Bronchial epithelial cell (primary cell): Measurements from ENCODE around the gene BCL11A. TPM values are rescaled to one million over a fixed set of nuclear protein-coding genes. Genes with fewer than 3 reads are reported as not detected.

ENCODE experiments used
- DNase-seq: peaks from one replicate; pipeline ENCODE4 v3.0.0-alpha.2; 2010; ENCODE audit warnings: low read depth
- FAIRE-seq: peaks from 2 replicates; lab custom pipeline; 2011; peaks lifted over from hg19 to GRCh38; lab: Jason Lieb, UNC
- H3K27me3 ChIP-seq: 2 replicates; pipeline ENCODE4 v1.5.1; 2011; ENCODE audit warnings: low read length; ENCODE audit not compliant: control insufficient read depth, insufficient read depth
- H3K36me3 ChIP-seq: 2 replicates; pipeline ENCODE4 v1.5.1; 2011; ENCODE audit warnings: low read length; ENCODE audit not compliant: control insufficient read depth, insufficient read depth
- H3K4me3 ChIP-seq: 2 replicates; pipeline ENCODE4 v1.5.1; 2011; ENCODE audit warnings: mild to moderate bottlenecking, low read depth, low read length, control low read depth
- CTCF ChIP-seq: IDR thresholded peaks from 2 replicates; pipeline ENCODE4 v1.5.1; 2011; ENCODE audit warnings: mild to moderate bottlenecking, moderate library complexity, low read length, control low read depth, inconsistent platforms; ENCODE audit not compliant: insufficient read depth, severe bottlenecking
- total RNA-seq: library from RNA; depleted of rRNA; stranded (reverse); fragments of >200 nt; gene quantifications from 2 replicates; pipeline ENCODE4 v1.2.1, GENCODE V29; 2014

BCL11A gene
- total RNA-seq, 1 donor from 2014 or later, result 1.8 TPM

DNA sequence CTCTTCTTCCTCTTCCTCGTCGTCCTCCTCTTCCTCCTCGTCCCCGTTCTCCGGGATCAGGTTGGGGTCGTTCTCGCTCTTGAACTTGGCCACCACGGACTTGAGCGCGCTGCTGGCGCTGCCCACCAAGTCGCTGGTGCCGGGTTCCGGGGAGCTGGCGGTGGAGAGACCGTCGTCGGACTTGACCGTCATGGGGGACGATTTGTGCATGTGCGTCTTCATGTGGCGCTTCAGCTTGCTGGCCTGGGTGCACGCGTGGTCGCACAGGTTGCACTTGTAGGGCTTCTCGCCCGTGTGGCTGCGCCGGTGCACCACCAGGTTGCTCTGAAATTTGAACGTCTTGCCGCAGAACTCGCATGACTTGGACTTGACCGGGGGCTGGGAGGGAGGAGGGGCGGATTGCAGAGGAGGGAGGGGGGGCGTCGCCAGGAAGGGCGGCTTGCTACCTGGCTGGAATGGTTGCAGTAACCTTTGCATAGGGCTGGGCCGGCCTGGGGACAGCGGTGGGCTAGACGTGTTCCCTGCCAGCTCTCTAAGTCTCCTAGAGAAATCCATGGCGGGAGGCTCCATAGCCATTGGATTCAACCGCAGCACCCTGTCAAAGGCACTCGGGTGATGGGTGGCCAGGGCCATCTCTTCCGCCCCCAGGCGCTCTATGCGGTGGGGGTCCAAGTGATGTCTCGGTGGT is 91.9 kb downstream of the BCL11A start:
- no peak overlapping the region for H3K4me3 ChIP-seq
- DNase-seq, result no peak
- H3K36me3 ChIP-seq, result peaks cover 8% of the 10 kb centered on the region
- no peaks in the 10 kb centered on the region for H3K27me3 ChIP-seq
- no peak for FAIRE-seq
- TF ChIP-seq CTCF, result no peak

- DNase-seq (no peak), FAIRE-seq (no peak)
- TF ChIP-seq CTCF, result no peak
- no peak overlapping the region for H3K4me3 ChIP-seq
- H3K27me3 ChIP-seq, result no peaks in the 10 kb centered on the region
- peaks cover 8% of the 10 kb centered on the region for H3K36me3 ChIP-seq
Measured at GRCh38 chr2:60460577-60461420, 92.7 kb downstream of the BCL11A start.

- no peak for FAIRE-seq
- Histone ChIP-seq H3K27me3 (no peaks in the 10 kb centered on the region), H3K36me3 (peaks cover 8% of the 10 kb centered on the region), H3K4me3 (no peak overlapping the region)
- TF ChIP-seq CTCF, result no peak
- DNase-seq, result no peak
Measured at GRCh38 chr2:60459851-60460250, 93.6 kb downstream of the BCL11A start.

- FAIRE-seq, result no peak
- TF ChIP-seq CTCF, result peak; percentile 10
- Histone ChIP-seq H3K36me3 (peaks cover 4% of the 10 kb centered on the region), H3K4me3 (no peak overlapping the region), H3K27me3 (no peaks in the 10 kb centered on the region)
- no peak for DNase-seq
Measured at GRCh38 chr2:60456115-60456770, 97.2 kb downstream of the BCL11A start.

DNA sequence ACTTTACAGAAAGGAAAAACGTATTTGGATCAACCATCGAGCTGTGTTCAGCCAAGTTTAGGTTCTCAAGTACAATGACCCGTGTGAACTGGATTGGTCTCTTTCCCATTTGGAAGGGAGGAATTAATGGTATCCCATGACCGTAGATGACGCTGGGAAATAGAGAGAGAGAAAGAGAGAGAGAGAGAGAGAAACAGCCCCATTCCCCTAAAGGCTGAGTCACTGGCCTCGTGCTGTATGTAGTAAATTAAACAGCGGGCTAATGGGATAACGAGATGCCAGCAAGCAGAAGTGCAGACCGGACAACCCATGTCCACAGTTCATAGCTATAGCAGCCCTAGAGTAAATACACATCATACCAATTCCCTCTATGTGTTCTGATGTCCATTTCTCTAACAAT is 99.6 kb downstream of the BCL11A start:
- Histone ChIP-seq H3K36me3 (no peaks in the 10 kb centered on the region), H3K4me3 (no peak overlapping the region), H3K27me3 (no peaks in the 10 kb centered on the region)
- no peak for FAIRE-seq
- no peak for DNase-seq
- no peak for TF ChIP-seq CTCF
